NCI-H2107 (cell line): ENCODE measurements around the gene PRM2.

Experiments
- DNase-seq: peaks from one replicate; lab custom pipeline; 2025; lab: John Stamatoyannopoulos, UW

Gene PRM2, protein sequence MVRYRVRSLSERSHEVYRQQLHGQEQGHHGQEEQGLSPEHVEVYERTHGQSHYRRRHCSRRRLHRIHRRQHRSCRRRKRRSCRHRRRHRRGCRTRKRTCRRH

DNA sequence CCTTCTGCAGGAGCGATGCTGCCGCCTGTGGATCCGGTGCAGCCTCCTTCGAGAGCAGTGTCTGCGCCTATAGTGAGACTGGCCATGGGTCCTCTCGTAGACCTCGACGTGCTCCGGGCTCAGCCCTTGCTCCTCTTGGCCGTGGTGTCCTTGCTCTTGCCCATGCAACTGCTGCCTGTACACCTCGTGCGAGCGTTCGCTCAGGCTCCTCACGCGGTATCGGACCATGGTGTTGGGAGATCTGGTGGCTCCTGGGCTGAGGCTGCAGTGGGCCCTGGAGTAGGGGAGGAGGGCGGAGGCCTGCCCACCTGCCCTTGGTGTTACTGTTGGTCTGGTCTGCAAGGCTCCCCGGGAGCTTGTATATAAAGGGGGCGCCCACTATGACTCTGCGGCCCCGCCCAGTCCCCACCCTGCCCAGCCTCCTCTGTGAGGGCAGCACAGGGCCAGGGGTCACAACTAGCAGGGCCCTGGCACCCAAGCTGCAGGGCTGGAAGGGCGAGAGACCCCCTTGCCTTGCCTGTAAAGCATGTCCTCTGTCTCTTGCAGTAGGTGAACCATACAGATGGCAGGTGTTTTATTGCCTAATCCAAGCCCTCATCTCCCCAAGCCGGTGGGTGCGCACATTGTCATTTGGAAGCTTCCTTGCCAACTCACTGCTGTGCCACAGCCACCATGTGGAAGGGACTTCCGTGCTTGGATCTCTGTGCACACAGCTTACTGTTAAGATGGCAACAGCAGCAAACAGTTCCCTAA lies at the start of gene PRM2:
TSS of gene PRM2 (minus strand) at position 338 of the 753 bp plus-strand sequence. CDS start at position 228, 110 bp downstream.
- DNase-seq, result no peak

DNA sequence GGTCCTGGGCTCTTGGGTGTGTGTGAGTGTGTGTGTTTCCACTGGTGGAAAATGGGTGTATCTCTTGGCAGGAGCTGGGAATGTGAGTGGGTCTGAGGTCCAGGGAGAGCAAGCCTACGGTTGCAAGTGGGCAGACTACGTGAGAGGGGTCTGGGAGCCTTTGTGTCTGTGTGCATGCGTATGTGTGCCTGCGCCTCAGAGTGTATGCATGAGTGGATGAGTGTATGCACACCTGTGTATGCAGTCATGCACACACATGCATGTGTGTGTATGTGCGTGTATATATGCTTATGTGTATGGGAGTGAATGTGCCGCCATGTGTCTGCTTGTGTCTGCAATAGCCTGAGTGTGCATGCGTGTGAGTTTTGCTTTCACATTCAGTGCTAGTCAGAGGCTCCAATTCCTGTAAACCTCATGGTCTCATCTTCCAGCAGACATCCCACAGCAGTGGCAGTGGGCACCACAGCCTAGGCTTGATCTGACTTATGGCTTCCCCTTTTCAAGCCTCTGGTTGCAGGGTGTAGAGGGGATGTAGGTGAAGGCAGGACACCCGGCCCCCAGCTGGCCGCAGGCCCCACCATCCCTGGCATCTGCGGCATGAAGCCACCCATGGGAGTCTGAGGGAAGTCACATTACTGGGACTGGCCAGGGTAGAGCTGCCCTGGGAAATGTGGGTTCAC lies 49.3 kb upstream of the PRM2 start:
- DNase-seq, result no peak

DNA sequence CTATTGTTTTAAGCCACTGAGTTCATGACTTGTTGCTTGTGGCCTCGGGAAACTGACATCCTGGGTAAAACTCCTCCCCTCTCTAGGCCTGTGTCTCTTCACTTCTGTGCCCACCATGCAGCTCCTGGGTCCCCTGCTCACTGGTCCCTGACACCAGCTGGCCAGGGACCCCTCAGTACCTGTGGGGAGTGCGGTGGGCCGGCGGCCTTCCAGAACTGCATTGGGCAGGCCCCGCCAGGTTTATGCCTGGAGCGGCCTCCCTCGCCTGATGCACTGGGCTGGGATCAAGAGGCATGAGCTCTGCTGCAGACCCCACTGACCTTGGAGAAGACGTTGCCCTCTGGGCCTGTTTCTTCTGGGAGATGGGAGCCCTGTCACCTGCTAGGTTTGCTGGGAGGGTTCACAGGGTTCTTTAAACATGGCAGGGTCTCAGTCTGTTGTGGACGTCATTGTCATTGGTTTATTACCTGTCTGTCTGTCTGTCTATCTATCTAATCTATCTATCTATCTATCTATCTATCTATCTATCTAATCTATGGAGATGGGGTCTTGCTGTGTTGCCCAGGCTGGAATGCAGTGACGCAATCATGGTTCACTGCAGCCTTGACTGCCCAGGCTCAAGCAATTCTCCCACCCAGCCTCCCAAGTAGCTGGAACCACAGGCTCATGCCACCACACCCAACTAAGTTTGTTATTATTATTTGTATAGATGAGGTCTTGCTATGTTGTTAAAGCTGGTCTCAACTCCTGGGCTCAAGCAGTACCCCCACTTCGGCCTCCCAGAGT lies 47.5 kb upstream of the PRM2 start:
- DNase-seq, result no peak

DNA sequence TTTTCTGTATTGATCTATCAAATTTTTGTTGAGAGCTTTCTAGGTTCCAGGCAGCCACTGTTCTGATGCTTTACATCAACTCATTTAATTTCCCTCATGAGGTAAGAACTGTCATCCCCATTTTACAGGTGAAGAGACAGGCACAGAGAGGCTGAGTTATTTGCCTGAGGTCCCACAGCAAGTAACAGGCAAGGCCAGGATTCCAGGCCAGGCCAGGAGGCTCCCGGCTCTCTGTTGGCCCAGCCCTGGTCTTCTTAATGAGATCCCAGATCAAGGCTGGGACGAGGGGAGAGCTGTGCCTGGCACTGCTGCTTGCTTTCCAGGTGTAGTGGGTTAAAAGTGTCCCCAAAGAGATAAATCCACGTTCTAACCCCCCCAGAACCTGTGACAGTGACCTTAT lies 46.5 kb upstream of the PRM2 start:
- no peak for DNase-seq

DNA sequence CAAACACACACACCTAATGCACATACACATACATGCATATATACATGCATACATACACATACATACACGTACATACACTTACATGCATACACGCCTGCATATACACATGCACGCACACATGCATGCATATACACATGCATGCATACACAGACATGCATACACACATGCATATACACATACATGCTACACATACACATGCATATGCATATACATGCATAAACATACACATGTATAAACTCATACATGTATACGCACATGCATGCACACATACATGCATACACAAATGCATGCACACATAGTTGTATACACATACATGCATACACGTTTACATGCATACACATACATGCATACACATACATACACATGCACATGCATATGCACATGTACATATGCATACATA lies 45.4 kb upstream of the PRM2 start:
- no peak for DNase-seq

DNA sequence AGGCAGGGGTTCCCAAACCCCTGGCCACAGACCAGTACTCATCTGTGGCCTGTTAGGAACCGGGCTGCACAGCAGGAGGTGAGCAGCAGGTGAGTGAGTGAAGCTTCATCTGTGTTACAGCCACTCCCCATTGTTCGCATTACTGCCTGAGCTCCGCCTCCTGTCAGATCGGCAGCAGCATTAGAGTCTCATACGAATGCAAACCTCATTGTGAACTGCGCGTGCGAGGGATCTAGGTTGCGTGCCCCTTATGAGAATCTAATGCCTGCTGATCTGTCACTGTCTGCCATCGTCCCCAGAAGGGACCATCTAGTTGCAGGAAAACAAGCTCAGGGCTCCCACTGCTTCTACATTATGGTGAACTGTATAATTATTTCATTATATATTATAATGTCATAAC lies 43.9 kb upstream of the PRM2 start:
- no peak for DNase-seq

DNA sequence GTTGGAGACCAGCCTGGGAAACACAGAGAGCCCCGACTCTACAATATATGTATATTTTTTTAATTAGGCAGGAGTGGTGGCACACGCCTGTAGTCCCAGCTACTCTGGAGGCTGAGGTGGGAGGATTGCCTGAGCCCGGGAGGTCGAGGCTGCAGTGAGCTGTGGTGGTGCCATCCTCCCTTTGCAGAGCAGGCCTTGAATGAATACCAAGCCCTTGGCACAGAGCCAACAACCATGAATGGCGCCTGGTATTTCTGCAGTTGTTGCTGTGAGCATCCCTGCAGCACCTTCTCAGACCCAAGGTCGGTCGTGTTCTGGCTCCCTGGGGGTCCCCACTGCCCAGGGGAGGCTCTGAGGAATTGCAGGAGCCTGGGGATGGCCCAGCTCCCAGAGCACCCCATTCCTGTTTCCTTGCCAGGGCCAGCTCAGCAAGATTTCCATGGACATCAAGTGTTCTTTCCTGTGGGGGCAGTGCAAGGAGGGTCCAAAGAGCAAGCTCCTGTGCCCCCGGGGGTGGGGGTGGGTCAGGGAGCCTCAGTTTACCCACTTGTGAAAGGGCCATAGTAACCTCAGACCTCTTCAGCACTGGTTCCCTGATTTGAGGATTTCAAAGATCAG lies 43.4 kb upstream of the PRM2 start:
- DNase-seq, result no peak

DNA sequence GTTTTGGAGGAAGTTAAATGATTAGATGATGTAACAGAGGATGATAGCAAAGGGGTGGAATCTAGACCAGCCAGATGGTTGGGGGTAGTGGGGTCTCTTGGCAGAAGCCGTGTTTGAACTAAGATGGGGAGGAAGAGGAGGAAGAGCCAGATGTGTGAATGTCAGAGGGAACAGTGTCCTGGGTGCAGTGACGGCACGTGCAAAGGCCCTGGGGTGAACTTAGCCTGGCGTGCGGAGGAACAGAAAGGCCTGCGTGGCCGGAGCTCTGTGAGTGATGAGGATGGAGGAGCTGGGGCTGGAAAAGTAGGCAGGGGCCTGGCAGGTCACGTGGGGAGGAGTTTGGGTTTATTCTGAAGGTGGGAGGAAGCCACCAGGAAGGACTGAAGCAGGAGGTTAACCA lies 42.5 kb upstream of the PRM2 start:
- no peak for DNase-seq

DNA sequence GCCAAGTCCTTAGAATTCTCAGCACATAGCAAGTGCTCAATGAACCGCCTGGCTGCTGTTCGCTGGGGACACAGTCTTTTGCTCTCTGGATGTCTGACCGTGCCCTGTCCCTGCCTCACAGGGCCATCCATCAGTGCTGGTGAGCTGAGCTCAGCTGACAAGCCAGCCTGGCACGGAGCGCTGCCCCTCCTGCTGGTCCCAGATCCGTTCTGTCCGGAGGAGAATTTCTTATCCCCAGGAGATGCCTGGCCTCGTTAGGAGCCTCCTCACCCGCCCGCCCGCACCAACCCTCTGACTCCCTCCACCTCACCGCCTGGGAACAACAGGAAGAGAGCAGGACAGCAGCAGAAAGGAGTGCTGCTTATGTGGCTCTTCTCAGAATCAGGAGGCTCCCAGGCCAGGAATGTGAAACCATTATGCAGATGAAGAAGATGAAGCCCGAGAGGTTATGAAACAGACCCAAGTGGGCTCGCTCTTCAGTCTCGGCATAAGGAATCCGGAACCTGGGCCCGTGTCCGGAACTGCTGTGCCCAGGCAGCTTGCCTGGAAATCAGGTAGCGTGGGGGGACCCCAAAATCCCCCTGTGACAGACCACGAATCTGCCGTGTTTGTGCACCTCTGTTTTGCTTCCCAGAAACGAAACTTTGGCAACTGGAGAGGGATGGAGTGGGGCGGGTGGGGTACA lies 40.2 kb upstream of the PRM2 start:
- DNase-seq, result no peak

DNA sequence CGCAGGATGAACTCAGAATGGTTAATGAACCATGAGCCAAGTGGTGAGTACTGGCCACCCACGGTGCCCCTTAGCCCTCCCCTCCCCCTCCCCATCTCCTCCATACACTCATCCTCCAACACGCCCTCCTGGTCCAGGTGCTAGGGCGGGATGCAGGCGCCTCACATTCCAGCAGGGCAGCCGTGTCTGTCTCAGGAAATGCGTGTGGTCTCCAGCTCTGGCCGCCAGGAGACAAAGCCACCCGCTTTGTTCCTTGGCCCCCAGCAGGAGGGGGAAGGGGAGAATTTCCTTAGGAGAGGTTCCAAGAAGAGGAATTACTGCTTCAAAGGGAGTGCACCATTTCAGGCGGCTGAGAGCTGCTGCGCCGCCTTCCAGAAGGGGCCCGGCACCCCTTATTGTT lies 39.2 kb upstream of the PRM2 start:
- no peak for DNase-seq

DNA sequence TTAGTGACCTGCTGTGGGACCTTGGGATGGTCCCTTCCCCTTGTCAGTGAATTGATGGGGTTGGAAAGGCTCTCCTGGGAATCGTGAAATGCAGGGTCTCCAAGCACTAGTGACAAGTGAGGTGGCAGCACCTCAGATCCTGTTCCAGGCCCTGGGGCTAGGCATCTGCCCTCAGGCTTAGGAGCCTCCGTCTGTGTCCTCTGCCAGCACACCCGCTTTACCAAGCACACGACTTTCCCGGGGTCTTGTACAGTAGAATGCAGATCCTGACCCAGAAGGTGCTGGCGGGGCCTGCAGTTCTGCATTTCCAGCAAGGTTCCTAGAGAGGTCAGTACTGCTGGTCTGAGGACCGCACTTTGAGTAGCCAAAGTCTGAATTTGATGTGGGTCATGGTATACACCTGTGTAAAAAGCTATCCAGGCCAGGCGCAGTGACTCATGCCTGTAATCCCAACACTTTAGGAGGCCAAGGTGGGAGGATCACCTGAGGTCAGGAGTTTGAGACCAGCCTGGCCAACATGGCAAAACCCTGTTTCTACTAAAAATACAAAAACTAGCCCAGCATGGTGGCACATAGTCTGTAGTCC lies 38.1 kb upstream of the PRM2 start:
- DNase-seq, result no peak

DNA sequence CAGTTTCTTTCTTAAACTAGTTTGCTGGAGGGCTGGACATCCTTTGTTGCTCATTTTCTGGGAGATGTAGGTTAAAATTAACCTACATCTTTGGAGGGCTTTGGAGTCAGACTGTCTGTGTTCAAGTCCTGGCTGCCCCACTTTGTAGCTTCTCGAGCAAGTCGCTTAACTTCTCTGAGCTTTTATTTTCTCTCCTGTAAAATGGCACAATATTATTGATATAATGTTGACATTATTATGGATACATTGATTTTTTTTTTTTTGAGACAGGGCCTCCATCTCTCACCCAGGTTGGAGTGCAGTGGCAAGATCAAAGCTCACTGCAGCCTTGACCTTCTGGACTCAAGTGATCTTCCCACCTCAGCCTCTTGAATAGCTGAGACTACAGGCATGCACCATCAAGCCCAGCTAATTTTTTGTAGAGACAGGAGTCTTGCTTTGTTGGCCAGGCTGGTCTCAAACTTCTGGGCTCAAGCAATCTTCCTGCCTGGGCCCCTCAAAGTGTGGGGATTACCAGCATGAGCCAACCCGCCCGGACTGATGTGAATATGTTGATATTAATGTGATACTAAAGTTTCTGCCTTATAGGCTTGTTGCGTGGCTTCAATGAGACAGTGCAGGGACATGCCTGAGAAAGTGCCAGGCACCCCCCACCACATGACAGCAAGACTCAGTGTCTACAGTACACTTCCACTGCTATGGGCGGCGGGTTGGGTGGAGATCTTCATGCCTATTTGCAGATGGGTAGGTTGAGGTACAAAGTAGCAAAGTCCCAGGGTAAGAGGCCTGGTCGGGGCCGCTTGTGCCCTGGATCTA lies 37.4 kb upstream of the PRM2 start:
- no peak for DNase-seq

DNA sequence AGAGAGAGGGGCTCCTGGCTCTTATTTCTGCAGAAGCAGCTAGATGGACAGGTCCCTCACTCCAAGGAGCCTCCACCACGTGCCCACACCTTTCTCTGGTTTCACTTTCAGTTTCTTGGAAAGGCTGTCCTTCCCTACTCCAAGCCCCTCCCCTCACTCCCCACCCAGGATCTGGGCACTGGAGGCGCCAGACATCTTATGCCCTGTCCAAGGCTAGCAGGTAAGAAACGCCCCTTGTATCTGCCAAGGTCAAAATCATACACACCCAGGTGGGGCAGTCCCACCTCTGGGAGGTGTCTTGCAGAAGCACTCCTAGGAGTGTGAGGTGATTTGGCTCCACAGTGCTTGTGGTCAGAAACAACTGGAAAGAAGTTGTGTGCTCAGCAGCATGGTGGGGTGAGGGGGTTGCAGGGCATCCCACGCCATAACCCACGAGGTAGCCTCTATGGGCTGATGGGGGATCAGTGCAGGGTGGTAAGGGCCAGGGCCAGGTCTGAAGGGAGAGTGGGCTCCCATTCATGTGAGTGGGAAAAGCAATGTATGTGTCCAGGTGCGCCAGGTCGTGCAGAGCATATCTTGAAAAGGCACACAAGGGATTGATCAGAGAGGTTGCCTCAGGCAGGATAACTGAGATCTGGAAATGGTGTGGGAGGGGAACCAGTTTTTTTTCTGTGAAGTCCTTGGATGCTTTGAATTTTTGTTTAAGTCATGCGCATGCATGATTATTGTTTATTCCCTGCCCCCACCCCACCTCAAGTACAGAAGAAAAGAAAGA lies 36.6 kb upstream of the PRM2 start:
- no peak for DNase-seq

DNA sequence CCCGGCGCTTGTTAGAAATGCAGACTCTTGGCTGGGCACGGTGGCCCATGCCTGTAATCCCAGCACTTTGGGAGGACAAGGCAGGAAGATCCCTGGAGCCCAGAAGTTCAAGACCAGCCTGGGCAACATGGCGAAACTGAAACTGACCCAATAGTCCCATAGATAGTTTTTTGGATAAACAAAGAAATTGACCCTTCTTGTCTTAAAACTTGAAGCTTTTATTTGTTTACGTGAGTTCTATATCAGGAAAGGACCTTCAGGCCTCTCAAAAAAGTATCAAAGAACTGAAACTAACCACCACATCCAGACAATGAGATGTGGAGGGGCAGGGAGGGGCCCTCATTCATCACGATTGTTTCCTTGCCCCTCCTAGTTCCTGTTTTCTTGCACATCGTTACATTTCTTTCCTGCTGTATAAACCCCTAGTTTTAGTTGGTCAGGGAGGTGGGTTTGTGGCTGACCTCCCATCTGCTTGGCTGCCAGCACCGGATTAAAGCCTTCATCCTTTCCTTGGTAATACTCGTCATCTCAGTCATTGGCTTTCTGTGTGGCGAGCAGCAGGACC lies 34.8 kb upstream of the PRM2 start:
- no peak for DNase-seq

DNA sequence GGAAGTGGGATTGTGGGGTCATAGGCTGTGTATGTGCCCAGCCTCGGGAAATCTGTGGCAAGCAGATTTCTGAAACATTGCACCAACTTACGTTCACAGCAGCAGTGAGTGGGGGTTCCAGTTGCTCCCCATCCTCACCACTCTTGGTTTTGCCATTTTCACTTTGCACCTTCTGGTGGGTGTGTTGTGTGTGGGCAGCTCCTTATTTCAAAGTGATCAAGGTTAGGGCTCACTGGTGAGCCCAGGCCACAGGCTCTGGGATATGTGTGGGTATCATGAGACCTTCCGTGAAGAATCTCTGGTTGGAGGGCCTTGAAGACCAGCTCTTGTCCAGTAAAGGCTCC lies 34.3 kb upstream of the PRM2 start:
- DNase-seq, result no peak

DNA sequence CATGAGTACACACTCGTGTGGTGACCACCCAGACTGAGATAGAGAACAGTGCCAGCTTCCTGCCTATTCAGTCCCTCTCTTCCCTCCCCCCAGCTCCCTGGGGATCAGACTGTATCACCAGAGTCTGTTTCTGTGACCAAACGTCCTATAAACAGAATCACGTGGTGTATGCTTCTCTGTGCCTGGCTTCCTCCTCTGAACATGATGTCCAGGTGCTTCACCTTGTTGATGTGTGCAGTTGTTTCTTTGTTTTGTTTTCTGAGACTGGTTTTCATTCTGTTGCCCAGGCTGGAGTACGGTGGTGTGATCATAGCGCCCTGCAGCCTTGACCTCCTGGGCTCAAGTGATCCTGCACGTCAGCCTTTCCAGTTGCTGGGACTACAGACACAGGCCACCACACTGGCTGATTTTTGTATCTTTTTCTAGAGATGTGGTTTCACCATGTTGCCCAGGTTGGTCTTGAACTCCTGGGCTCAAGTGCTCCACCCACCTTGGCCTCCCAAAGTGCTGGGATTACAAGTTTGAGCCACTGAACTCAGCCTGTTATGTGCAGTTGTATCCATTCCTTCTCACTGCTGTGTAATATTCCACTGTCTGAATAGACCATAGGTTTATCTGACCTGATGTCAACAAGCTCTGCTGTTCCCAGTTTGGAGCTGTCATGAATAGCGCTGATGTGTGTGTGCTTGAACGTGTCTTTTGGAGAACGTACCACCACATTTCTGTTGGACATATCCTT lies 33.8 kb upstream of the PRM2 start:
- no peak for DNase-seq

DNA sequence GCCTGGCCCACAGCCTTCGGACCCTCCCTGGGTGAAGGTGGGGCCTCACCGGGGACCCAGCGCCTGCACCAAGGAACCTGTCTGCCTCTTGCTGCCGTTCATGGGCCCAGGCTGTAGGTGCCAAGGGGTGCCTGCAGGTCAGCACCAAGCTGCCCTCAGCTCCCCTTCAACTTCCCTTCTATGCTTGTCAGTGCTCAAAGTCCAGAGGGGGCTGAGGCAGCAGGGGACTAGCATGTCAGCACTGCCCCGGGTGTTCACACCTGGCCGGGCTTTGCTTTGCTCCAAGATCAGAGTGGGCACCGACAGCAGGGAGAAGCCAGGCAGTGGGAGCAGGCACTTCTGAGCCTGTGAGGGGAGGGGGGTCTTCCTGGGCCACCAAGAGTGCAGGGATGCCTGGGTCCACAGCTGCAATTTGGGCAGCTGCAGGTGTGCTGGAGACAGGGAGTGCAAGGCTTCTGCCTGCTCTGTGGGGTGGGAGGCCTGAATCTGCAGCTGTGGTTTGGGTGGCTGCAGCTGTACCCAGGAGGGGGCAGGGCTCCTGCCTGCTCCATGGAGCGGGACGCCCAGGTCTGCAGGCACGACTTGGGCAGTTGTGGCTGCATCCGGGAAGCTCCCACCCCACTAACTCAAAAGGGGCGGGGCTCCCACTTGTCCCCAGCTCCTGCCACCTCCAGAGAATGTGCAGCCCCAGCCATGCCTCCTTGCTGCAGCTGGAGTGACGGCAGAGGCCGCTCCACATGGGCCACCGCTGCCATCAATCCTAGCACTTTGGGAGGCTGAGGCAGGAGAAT lies 32.4 kb upstream of the PRM2 start:
- no peak for DNase-seq
